GM18858 (cell line): ENCODE results near the gene TAOK1.

ENCODE experiments used
- ATAC-seq: cut with Tn5 transposase; IDR thresholded peaks from one replicate; pipeline ENCODE4 v1.9.1; 2021; ENCODE audit not compliant: unreplicated experiment

The TAOK1 gene

GRCh38 chr17:29581583-29582253 is 191.6 kb downstream of the TAOK1 start:
- ATAC-seq = no peak

GRCh38 chr17:29582254-29582765 is 192.1 kb downstream of the TAOK1 start:
- no peak for ATAC-seq

- no peak for ATAC-seq
These were observed 192.6 kb downstream of the TAOK1 start for GRCh38 chr17:29582772-29583171.

GRCh38 chr17:29583324-29584248 is 193.4 kb downstream of the TAOK1 start:
- ATAC-seq = no peak

GRCh38 chr17:29584452-29585079 is 194.4 kb downstream of the TAOK1 start:
- no peak for ATAC-seq

- ATAC-seq = no peak
These were observed 195.1 kb downstream of the TAOK1 start for GRCh38 chr17:29585080-29585751.

- no peak for ATAC-seq
These were observed 196.7 kb downstream of the TAOK1 start for GRCh38 chr17:29586676-29587469.

GRCh38 chr17:29587591-29587990 is 197.4 kb downstream of the TAOK1 start:
- no peak for ATAC-seq

- ATAC-seq = no peak
These were observed 197.9 kb downstream of the TAOK1 start for GRCh38 chr17:29588017-29588561.

GRCh38 chr17:29588562-29589411 is 198.6 kb downstream of the TAOK1 start:
- no peak for ATAC-seq

GRCh38 chr17:29589524-29590410 is 199.6 kb downstream of the TAOK1 start, which contains the start of gene GIT1:
TSS of gene GIT1 (minus strand) at chr17:29589648. CDS start at chr17:29589378, 270 bp downstream.
- ATAC-seq = no peak

GRCh38 chr17:29590411-29591145 is 200.4 kb downstream of the TAOK1 start:
- no peak for ATAC-seq

- ATAC-seq = no peak
These were observed 201.1 kb downstream of the TAOK1 start for GRCh38 chr17:29591146-29591736.

GRCh38 chr17:29591737-29592608 is 201.8 kb downstream of the TAOK1 start:
- ATAC-seq = no peak

- no peak for ATAC-seq
These were observed 202.8 kb downstream of the TAOK1 start, which contains the start of gene ANKRD13B for GRCh38 chr17:29592850-29593551. TSS of gene ANKRD13B (plus strand) at chr17:29593132. CDS start at chr17:29593622, 490 bp downstream.
